ENCODE measurements around the gene CNTN6. TPM values are rescaled to one million over a fixed set of nuclear protein-coding genes. Genes with fewer than 3 reads are reported as not detected.

Gene CNTN6

DNA sequence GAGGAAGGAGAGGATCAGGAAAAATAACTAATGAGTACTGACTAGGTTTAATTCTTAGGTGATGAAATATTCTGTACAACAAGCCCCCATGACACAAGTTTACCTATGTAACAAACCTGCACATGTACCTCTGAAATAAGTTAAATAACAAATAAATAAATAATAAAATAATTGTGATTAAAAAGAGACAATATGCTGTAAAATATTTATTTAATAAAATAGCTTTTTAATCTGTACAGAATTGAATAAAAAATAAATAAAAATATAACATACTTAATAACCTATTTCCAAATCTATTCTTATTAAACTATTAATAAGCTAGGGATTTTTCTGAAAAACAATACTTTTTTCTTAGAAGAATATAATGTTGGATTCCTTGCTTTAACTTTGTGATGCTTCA lies 355.6 kb downstream of the CNTN6 start:
- Histone ChIP-seq H3K23ac (ENCODE audit: low read depth, low read length, poor library complexity) (no peak overlapping the region), H3K79me1 (ENCODE audit: low read depth, low read length) (no peaks in the 10 kb centered on the region), H3K4me1 (ENCODE audit: control insufficient read depth in 2 of 2, insufficient read depth in 1 of 2, low read depth in 1 of 2, low read length in 2 of 2) (no peaks in the 10 kb centered on the region), H3K9ac (ENCODE audit: low read depth, low read length, poor library complexity) (no peak overlapping the region), H2BK15ac (ENCODE audit: low read length) (no peak overlapping the region), H2AFZ (ENCODE audit: low read length) (no peak overlapping the region), H2BK120ac (ENCODE audit: low read depth, low read length) (no peak overlapping the region), H3K4me3 (ENCODE audit: low read length in 2 of 2) (no peak overlapping the region), H3K14ac (ENCODE audit: low read length) (no peak overlapping the region), H3K4me2 (ENCODE audit: insufficient read depth, low read length, poor library complexity, severe bottlenecking) (no peak overlapping the region), H2BK12ac (ENCODE audit: low read length) (no peak overlapping the region), H2AK5ac (ENCODE audit: low read depth, low read length) (no peak overlapping the region), H3K36me3 (replicated peaks in 1 of 2; ENCODE audit: control insufficient read depth in 2 of 2, insufficient read depth in 2 of 2, low read length in 2 of 2) (no peaks in the 10 kb centered on the region), H2BK5ac (ENCODE audit: low read length) (no peak overlapping the region), H4K8ac (ENCODE audit: low read depth, low read length) (no peak overlapping the region), H3K27me3 (ENCODE audit: control insufficient read depth in 3 of 3, insufficient read depth in 3 of 3, low read depth in 1 of 3, low read length in 3 of 3) (no peaks in the 10 kb centered on the region), H4K91ac (ENCODE audit: low read depth, low read length, poor library complexity) (no peak overlapping the region), H3K4ac (ENCODE audit: low read length) (no peak overlapping the region), H3K9me3 (replicated peaks in 1 of 2; ENCODE audit: control insufficient read depth in 2 of 2, insufficient read depth in 1 of 2, low read depth in 1 of 2, low read length in 2 of 2) (no peaks in the 10 kb centered on the region), H3K27ac (replicated peaks; ENCODE audit: low read length) (no peak overlapping the region), H3K18ac (ENCODE audit: low read length) (no peak overlapping the region)
- no peak for DNase-seq (ENCODE audit: low spot score)

Small RNA genes lying within 50 kb of the gene (small RNA-seq; reads per million reads assigned to genes)
- gene CRB3P1 (ENCODE audit: insufficient read depth) (not detected), gene RN7SL120P (ENCODE audit: insufficient read depth) (not detected)
